ENCODE measurements around the gene GAB3. TPM values are rescaled to one million over a fixed set of nuclear protein-coding genes. Genes with fewer than 3 reads are reported as not detected.
A peak's percentile ranks its signal among the peaks of the same experiment; 100 is the strongest.

Gene GAB3
- total and polyA plus RNA-seq, 4 experiments from 2014 or later = 3.2 to 15.6 (median 10.2) TPM

GRCh38 chrX:154774622-154775021 lies 23.7 kb upstream of the GAB3 start:
- Mint-ChIP-seq H3K4me3 (no peak overlapping the region), H3K36me3 (peaks cover 40 to 64% of the 10 kb centered on the region in 2 donors), H3K27me3 (no peaks in the 10 kb centered on the region), H3K27ac (peak overlapping the region in 3 of 7 donors; percentile 7 to 70 (median 64)), H3K4me1 (peaks cover 2 to 13% (median 7%) of the 10 kb centered on the region in 4 donors), H3K9me3 (no peaks in the 10 kb centered on the region)
- peaks cover 19% of the 10 kb centered on the region for H3K4me1 ChIP-seq (ENCODE audit: insufficient read depth, low read length)
- intact Hi-C loops (cut with micrococcal nuclease) = no loop called here
- H3K9me3 ChIP-seq (ENCODE audit: control insufficient read depth in 1 of 2, low read length in 2 of 2) = no peaks in the 10 kb centered on the region
- ChIA-PET CTCF (ENCODE audit: partially characterized antibody) (interaction anchor here (0.8 kb wide), 1 partner anchor 1165 kb away, joined by 3 read pairs; no protein-coding TSS in a partner anchor), POLR2A (ENCODE audit: partially characterized antibody) (no interaction called here)
- peaks cover 37% of the 10 kb centered on the region for H3K36me3 ChIP-seq (ENCODE audit: insufficient read depth, low read length)
- DNase-seq = no peak
- H3K27ac ChIP-seq (ENCODE audit: low read depth, low read length) = no peak overlapping the region
- H3K27me3 ChIP-seq (ENCODE audit: insufficient read depth, low read length) = no peaks in the 10 kb centered on the region
- H3K4me3 ChIP-seq (ENCODE audit: low read length in 2 of 2) = no peak overlapping the region

GRCh38 chrX:154762537-154763296 lies 11.8 kb upstream of the GAB3 start, which contains the start of gene DKC1:
Gene DKC1, plus strand, starts transcription at chrX:154762864. Its CDS starts 102 bp downstream, at chrX:154762966.
- H3K27me3 Mint-ChIP-seq = no peaks in the 10 kb centered on the region
- Histone ChIP-seq H3K36me3 (ENCODE audit: insufficient read depth, low read length) (peaks cover 30% of the 10 kb centered on the region), H3K27me3 (ENCODE audit: insufficient read depth, low read length) (no peaks in the 10 kb centered on the region), H3K9me3 (ENCODE audit: control insufficient read depth in 1 of 2, low read length in 2 of 2) (no peaks in the 10 kb centered on the region), H3K27ac (ENCODE audit: low read depth, low read length) (peak within 1 kb of the TSS; percentile 71), H3K4me3 (ENCODE audit: low read length in 2 of 2) (peak within 1 kb of the TSS; percentile 60 to 61), H3K4me1 (ENCODE audit: insufficient read depth, low read length) (peaks cover 18% of the 10 kb centered on the region)
- ChIA-PET CTCF (ENCODE audit: partially characterized antibody) (interaction anchor here (1.2 to 1.7 kb wide), 2 partner anchors 13 to 24 kb away, joined by 3 to 11 read pairs; no protein-coding TSS in a partner anchor), POLR2A (ENCODE audit: partially characterized antibody) (interaction anchor here (0.8 to 3.4 kb wide), 9 partner anchors 13 to 215 kb away, joined by 3 to 63 read pairs (median 10); partner anchors contain the start of genes GAB3, IKBKG and MPP1)
- H3K4me1 Mint-ChIP-seq = peaks cover 10 to 25% (median 18%) of the 10 kb centered on the region in 4 donors
- H3K27ac Mint-ChIP-seq = peak within 1 kb of the TSS; percentile 90 to 96 (median 94)
- H3K36me3 Mint-ChIP-seq = peaks cover 8 to 31% of the 10 kb centered on the region in 2 donors
- H3K4me3 Mint-ChIP-seq = peak within 1 kb of the TSS; percentile 84 to 93 (median 88)
- intact Hi-C loops (cut with micrococcal nuclease) = loop anchor here (1.0 to 5.0 kb wide), 2 partner anchors 11 to 45 kb away; partner anchors contain the start of genes GAB3 and MPP1
- no peaks in the 10 kb centered on the region for H3K9me3 Mint-ChIP-seq
- DNase-seq = peak; percentile 91 to 96 (median 95)

- Histone ChIP-seq H3K4me3 (ENCODE audit: low read length in 2 of 2) (peak overlapping the region; percentile 60 to 61), H3K27me3 (ENCODE audit: insufficient read depth, low read length) (no peaks in the 10 kb centered on the region), H3K27ac (ENCODE audit: low read depth, low read length) (peak overlapping the region; percentile 71), H3K4me1 (ENCODE audit: insufficient read depth, low read length) (peaks cover 18% of the 10 kb centered on the region), H3K36me3 (ENCODE audit: insufficient read depth, low read length) (peaks cover 25% of the 10 kb centered on the region), H3K9me3 (ENCODE audit: control insufficient read depth in 1 of 2, low read length in 2 of 2) (no peaks in the 10 kb centered on the region)
- no peaks in the 10 kb centered on the region for H3K9me3 Mint-ChIP-seq
- intact Hi-C loops (cut with micrococcal nuclease) = loop anchor here (1.0 to 5.0 kb wide), 2 partner anchors 11 to 45 kb away; partner anchors contain the start of genes GAB3 and MPP1
- ChIA-PET CTCF (ENCODE audit: partially characterized antibody) (interaction anchor here (1.2 to 1.7 kb wide), 2 partner anchors 13 to 24 kb away, joined by 3 to 11 read pairs; no protein-coding TSS in a partner anchor), POLR2A (ENCODE audit: partially characterized antibody) (interaction anchor here (0.8 to 3.4 kb wide), 9 partner anchors 12 to 215 kb away, joined by 3 to 63 read pairs (median 10); partner anchors contain the start of genes GAB3, IKBKG and MPP1)
- H3K4me3 Mint-ChIP-seq = peak overlapping the region; percentile 84 to 93 (median 88)
- H3K27me3 Mint-ChIP-seq = no peaks in the 10 kb centered on the region
- DNase-seq = peak in 2 of 5 donors; percentile 29 to 57
- peak overlapping the region; percentile 90 to 96 (median 94) for H3K27ac Mint-ChIP-seq
- H3K36me3 Mint-ChIP-seq = peaks cover 4 to 26% of the 10 kb centered on the region in 2 donors
- peaks cover 10 to 25% (median 18%) of the 10 kb centered on the region in 4 donors for H3K4me1 Mint-ChIP-seq
Observed at GRCh38 chrX:154761977-154762536, 11.2 kb upstream of the GAB3 start.

- peaks cover 0 to 7% of the 10 kb centered on the region in 2 donors for H3K36me3 Mint-ChIP-seq
- ChIA-PET CTCF (ENCODE audit: partially characterized antibody) (no interaction called here), POLR2A (ENCODE audit: partially characterized antibody) (no interaction called here)
- no peak overlapping the region for H3K4me3 Mint-ChIP-seq
- Histone ChIP-seq H3K27ac (ENCODE audit: low read depth, low read length) (no peak overlapping the region), H3K36me3 (ENCODE audit: insufficient read depth, low read length) (no peaks in the 10 kb centered on the region), H3K4me1 (ENCODE audit: insufficient read depth, low read length) (peaks cover 12% of the 10 kb centered on the region), H3K27me3 (ENCODE audit: insufficient read depth, low read length) (no peaks in the 10 kb centered on the region), H3K4me3 (ENCODE audit: low read length in 2 of 2) (no peak overlapping the region), H3K9me3 (ENCODE audit: control insufficient read depth in 1 of 2, low read length in 2 of 2) (no peaks in the 10 kb centered on the region)
- H3K9me3 Mint-ChIP-seq = no peaks in the 10 kb centered on the region
- no peak for DNase-seq
- peak overlapping the region in 1 of 7 donors; percentile 30 for H3K27ac Mint-ChIP-seq
- no peaks in the 10 kb centered on the region for H3K27me3 Mint-ChIP-seq
- intact Hi-C loops (cut with micrococcal nuclease) = no loop called here
- peaks cover 5 to 16% (median 11%) of the 10 kb centered on the region in 4 donors for H3K4me1 Mint-ChIP-seq
Observed at GRCh38 chrX:154758696-154759095, 7.8 kb upstream of the GAB3 start.

GRCh38 chrX:154751669-154752271 lies 893 bp upstream of the GAB3 start:
- intact Hi-C loops (cut with micrococcal nuclease) = loop anchor here (1.0 kb wide), 1 partner anchor 11 kb away; the partner anchor contains the start of gene DKC1
- H3K4me3 ChIP-seq (ENCODE audit: low read length in 2 of 2) = peak overlapping the region in 1 of 2 donors; percentile 6
- DNase-seq = no peak
- Mint-ChIP-seq H3K27ac (peak overlapping the region; percentile 22 to 87 (median 80)), H3K4me3 (peak overlapping the region; percentile 67 to 81 (median 77)), H3K9me3 (no peaks in the 10 kb centered on the region), H3K27me3 (no peaks in the 10 kb centered on the region), H3K4me1 (peaks cover 9 to 30% (median 20%) of the 10 kb centered on the region in 4 donors), H3K36me3 (no peaks in the 10 kb centered on the region)
- CTCF ChIA-PET (ENCODE audit: partially characterized antibody) = interaction anchor here (5.3 to 6.5 kb wide), 2 partner anchors 27 to 33 kb away, joined by 57 to 78 read pairs; no protein-coding TSS in a partner anchor
- no peaks in the 10 kb centered on the region for H3K27me3 ChIP-seq (ENCODE audit: insufficient read depth, low read length)
- POLR2A ChIA-PET (ENCODE audit: partially characterized antibody) = interaction anchor here (0.7 to 6.2 kb wide), 8 partner anchors 10 to 54 kb away, joined by 3 to 63 read pairs (median 14); partner anchors contain the start of genes DKC1 and MPP1
- no peaks in the 10 kb centered on the region for H3K36me3 ChIP-seq (ENCODE audit: insufficient read depth, low read length)
- H3K9me3 ChIP-seq (ENCODE audit: control insufficient read depth in 1 of 2, low read length in 2 of 2) = no peaks in the 10 kb centered on the region
- no peak overlapping the region for H3K27ac ChIP-seq (ENCODE audit: low read depth, low read length)
- peaks cover 31% of the 10 kb centered on the region for H3K4me1 ChIP-seq (ENCODE audit: insufficient read depth, low read length)

- Mint-ChIP-seq H3K4me3 (peak overlapping the region; percentile 67 to 81 (median 77)), H3K27ac (peak overlapping the region in 6 of 7 donors; percentile 73 to 87 (median 81)), H3K36me3 (peaks cover 0 to under 1% of the 10 kb centered on the region in 2 donors), H3K4me1 (peaks cover 11 to 34% (median 22%) of the 10 kb centered on the region in 4 donors), H3K27me3 (no peaks in the 10 kb centered on the region), H3K9me3 (no peaks in the 10 kb centered on the region)
- DNase-seq = peak in 2 of 5 donors; percentile 25 to 51
- H3K27ac ChIP-seq (ENCODE audit: low read depth, low read length) = no peak overlapping the region
- no peaks in the 10 kb centered on the region for H3K36me3 ChIP-seq (ENCODE audit: insufficient read depth, low read length)
- POLR2A ChIA-PET (ENCODE audit: partially characterized antibody) = interaction anchor here (0.7 to 6.2 kb wide), 10 partner anchors 11 to 127 kb away, joined by 3 to 63 read pairs (median 14); partner anchors contain the start of genes DKC1 and MPP1
- peak overlapping the region in 1 of 2 donors; percentile 6 for H3K4me3 ChIP-seq (ENCODE audit: low read length in 2 of 2)
- no peaks in the 10 kb centered on the region for H3K9me3 ChIP-seq (ENCODE audit: control insufficient read depth in 1 of 2, low read length in 2 of 2)
- intact Hi-C loops (cut with micrococcal nuclease) = loop anchor here (1.0 kb wide), 1 partner anchor 11 kb away; the partner anchor contains the start of gene DKC1
- H3K27me3 ChIP-seq (ENCODE audit: insufficient read depth, low read length) = no peaks in the 10 kb centered on the region
- CTCF ChIA-PET (ENCODE audit: partially characterized antibody) = interaction anchor here (1.3 to 6.5 kb wide), 5 partner anchors 12 to 89 kb away, joined by 4 to 78 read pairs (median 57); no protein-coding TSS in a partner anchor
- H3K4me1 ChIP-seq (ENCODE audit: insufficient read depth, low read length) = peaks cover 36% of the 10 kb centered on the region
Observed at GRCh38 chrX:154751203-154751668, 359 bp upstream of the GAB3 start.

Measured in CD4-positive, alpha-beta memory T cell (primary cell).